Esophagus (tissue), 2 donors: Measurements from ENCODE around the gene NBAS. TPM values are rescaled to one million over a fixed set of nuclear protein-coding genes. Genes with fewer than 3 reads are reported as not detected.

Experiments used
- H3K27ac ChIP-seq, 2 donors: one replicate each; pipeline ENCODE4 v1.5.1; 2013; ENCODE audit warnings: low read depth in 2 of 2, mild to moderate bottlenecking in 2 of 2, inconsistent platforms in 1 of 2, low read length in 1 of 2, moderate library complexity in 1 of 2
- H3K27me3 ChIP-seq, 2 donors: one replicate each; pipeline ENCODE4 v1.6.1; 2013; ENCODE audit warnings: low read length in 2 of 2, control low read depth in 1 of 2, mild to moderate bottlenecking in 1 of 2; ENCODE audit not compliant: insufficient read depth in 2 of 2, control insufficient read depth in 1 of 2
- H3K36me3 ChIP-seq, 2 donors: one replicate each; pipeline ENCODE4 v1.6.1; 2013; ENCODE audit warnings: low read length in 1 of 2; ENCODE audit not compliant: control insufficient read depth in 2 of 2, insufficient read depth in 2 of 2
- H3K4me1 ChIP-seq, 2 donors: one replicate each; pipeline ENCODE4 v1.6.1; 2013; ENCODE audit warnings: low read length in 1 of 2; ENCODE audit not compliant: control insufficient read depth in 2 of 2, insufficient read depth in 2 of 2
- H3K4me3 ChIP-seq, 2 donors: one replicate each; pipeline ENCODE4 v1.5.1; 2013; ENCODE audit warnings: low read length in 2 of 2, mild to moderate bottlenecking in 2 of 2, low read depth in 1 of 2, moderate library complexity in 1 of 2
- H3K9me3 ChIP-seq, 2 donors: one replicate each; pipeline ENCODE4 v1.6.1; 2013; ENCODE audit warnings: mild to moderate bottlenecking in 2 of 2, low read depth in 1 of 2, low read length in 1 of 2, moderate library complexity in 1 of 2; ENCODE audit not compliant: control insufficient read depth in 2 of 2, insufficient read depth in 1 of 2
- WGBS, 2 donors: extraction: QIAGEN DNeasy Blood & Tissue Kit; methylation state at CpG; one replicate each; pipeline ENCODE4 v1.1.7; 2013; 5-methylcytosine and 5-hydroxymethylcytosine counted together
- polyA plus RNA-seq, 2 donors: library from polyadenylated mRNA; stranded (reverse); fragments of 200-250 nt; gene quantifications; one replicate each; pipeline ENCODE4 v1.2.3, GENCODE V29; 2013
- donor health status: healthy with polysubstance abuse.
- donor health status: Bipolar disorder and iron deficiency.

Gene NBAS
- polyA plus RNA-seq, 2 donors, result 13.8 to 15.0 TPM

GRCh38 chr2:15494877-15495276 lies 66.3 kb downstream of the NBAS start:
- WGBS, 2 donors, result 62 to 69% methylated on average over 5 of the region's 5 CpGs
- no peaks in the 10 kb centered on the region for H3K4me1 ChIP-seq
- H3K27ac ChIP-seq, result no peak overlapping the region
- H3K9me3 ChIP-seq, result no peaks in the 10 kb centered on the region
- H3K27me3 ChIP-seq, result no peaks in the 10 kb centered on the region
- H3K36me3 ChIP-seq, result no peaks in the 10 kb centered on the region
- H3K4me3 ChIP-seq, result no peak overlapping the region

DNA sequence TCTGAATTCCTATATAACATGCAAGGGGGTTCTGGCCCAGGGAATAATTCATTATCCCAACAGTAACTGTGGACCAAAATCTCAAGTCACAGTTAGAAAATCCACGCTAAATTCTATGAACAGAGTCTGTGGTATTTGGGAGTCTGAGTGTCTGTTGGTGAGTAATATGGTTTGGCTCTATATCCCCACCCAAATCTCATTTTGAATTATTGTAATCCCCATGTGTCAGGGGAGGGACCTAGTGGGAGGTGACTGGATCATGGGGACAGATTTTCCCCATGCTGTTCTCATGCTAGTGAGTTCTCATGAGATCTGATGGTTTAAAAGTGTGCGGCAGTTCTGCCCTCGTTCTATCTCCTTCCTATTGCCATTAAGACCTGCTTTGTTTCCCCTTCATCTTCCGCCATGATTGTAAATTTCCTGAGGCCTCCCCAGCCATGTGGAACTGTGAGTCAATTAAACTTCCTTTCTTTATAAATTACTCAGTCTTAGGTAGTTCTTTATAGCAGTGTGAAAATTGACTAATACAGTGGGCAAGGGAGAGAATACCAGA lies 68.3 kb downstream of the NBAS start:
- no peak overlapping the region for H3K27ac ChIP-seq
- H3K4me3 ChIP-seq, result no peak overlapping the region
- H3K4me1 ChIP-seq, result no peaks in the 10 kb centered on the region
- H3K27me3 ChIP-seq, result no peaks in the 10 kb centered on the region
- no peaks in the 10 kb centered on the region for H3K9me3 ChIP-seq
- no peaks in the 10 kb centered on the region for H3K36me3 ChIP-seq
- 91 to 97% methylated on average over 4 of the region's 4 CpGs for WGBS, 2 donors

- 98 to 99% methylated on average over 2 of the region's 2 CpGs for WGBS, 2 donors
- Histone ChIP-seq H3K4me1 (no peaks in the 10 kb centered on the region), H3K9me3 (no peaks in the 10 kb centered on the region), H3K4me3 (no peak overlapping the region), H3K36me3 (peaks cover 2 to 3% of the 10 kb centered on the region in 2 donors), H3K27ac (no peak overlapping the region), H3K27me3 (no peaks in the 10 kb centered on the region)
Measured at GRCh38 chr2:15486770-15487169, 74.4 kb downstream of the NBAS start.

- Histone ChIP-seq H3K36me3 (peaks cover 4 to 5% of the 10 kb centered on the region in 2 donors), H3K4me3 (no peak overlapping the region), H3K27ac (no peak overlapping the region), H3K4me1 (no peaks in the 10 kb centered on the region), H3K9me3 (no peaks in the 10 kb centered on the region), H3K27me3 (no peaks in the 10 kb centered on the region)
- 91 to 94% methylated on average over 5 of the region's 5 CpGs for WGBS, 2 donors
Measured at GRCh38 chr2:15485949-15486348, 75.2 kb downstream of the NBAS start.

DNA sequence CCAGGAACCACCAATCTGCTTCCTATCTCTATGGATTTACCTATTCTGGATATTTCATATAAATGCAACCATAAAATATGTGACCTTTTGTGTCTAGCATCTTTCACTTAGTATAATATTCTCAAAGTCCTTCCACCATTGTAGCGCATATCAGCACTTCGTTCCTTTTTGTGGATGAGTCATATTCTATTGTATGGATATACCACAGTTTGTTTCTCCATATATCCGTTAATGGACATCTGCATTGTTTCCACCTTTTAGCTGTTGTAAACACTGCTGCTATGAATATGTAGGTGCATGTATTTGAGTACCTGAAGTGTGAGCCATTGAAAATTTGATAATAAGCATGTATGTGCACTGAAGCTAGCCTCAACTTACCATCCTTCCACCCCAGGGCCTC lies 80.1 kb downstream of the NBAS start:
- no peaks in the 10 kb centered on the region for H3K27me3 ChIP-seq
- no peaks in the 10 kb centered on the region for H3K9me3 ChIP-seq
- no peak overlapping the region for H3K4me3 ChIP-seq
- 97 to 100% methylated on average over 3 of the region's 3 CpGs for WGBS, 2 donors
- peaks cover 2 to 4% of the 10 kb centered on the region in 2 donors for H3K36me3 ChIP-seq
- H3K27ac ChIP-seq, result no peak overlapping the region
- no peaks in the 10 kb centered on the region for H3K4me1 ChIP-seq

GRCh38 chr2:15480552-15480951 lies 80.6 kb downstream of the NBAS start:
- Histone ChIP-seq H3K27ac (no peak overlapping the region), H3K9me3 (no peaks in the 10 kb centered on the region), H3K4me3 (no peak overlapping the region), H3K36me3 (peaks cover 2% of the 10 kb centered on the region in 2 donors), H3K27me3 (no peaks in the 10 kb centered on the region), H3K4me1 (no peaks in the 10 kb centered on the region)

GRCh38 chr2:15472876-15473275 lies 88.3 kb downstream of the NBAS start:
- H3K36me3 ChIP-seq, result peaks cover 0 to 10% of the 10 kb centered on the region in 2 donors
- no peaks in the 10 kb centered on the region for H3K9me3 ChIP-seq
- H3K27me3 ChIP-seq, result no peaks in the 10 kb centered on the region
- no peak overlapping the region for H3K4me3 ChIP-seq
- no peak overlapping the region for H3K27ac ChIP-seq
- WGBS, 2 donors, result 84 to 90% methylated on average over 4 of the region's 4 CpGs
- no peaks in the 10 kb centered on the region for H3K4me1 ChIP-seq

GRCh38 chr2:15472133-15472532 lies 89.0 kb downstream of the NBAS start:
- WGBS, 2 donors, result 87 to 90% methylated on average over 3 of the region's 3 CpGs
- peaks cover 0 to 10% of the 10 kb centered on the region in 2 donors for H3K36me3 ChIP-seq

GRCh38 chr2:15471606-15472005 lies 89.5 kb downstream of the NBAS start:
- Histone ChIP-seq H3K9me3 (no peaks in the 10 kb centered on the region), H3K36me3 (peaks cover 0 to 10% of the 10 kb centered on the region in 2 donors), H3K4me1 (no peaks in the 10 kb centered on the region), H3K27me3 (no peaks in the 10 kb centered on the region), H3K27ac (no peak overlapping the region), H3K4me3 (no peak overlapping the region)
- 91 to 95% methylated on average over 2 of the region's 2 CpGs for WGBS, 2 donors

More at GRCh38 chr2:15472133-15472532, 89.0 kb downstream of the NBAS start:
- Histone ChIP-seq H3K27ac (no peak overlapping the region), H3K9me3 (no peaks in the 10 kb centered on the region), H3K4me1 (no peaks in the 10 kb centered on the region), H3K4me3 (no peak overlapping the region), H3K27me3 (no peaks in the 10 kb centered on the region)

DNA sequence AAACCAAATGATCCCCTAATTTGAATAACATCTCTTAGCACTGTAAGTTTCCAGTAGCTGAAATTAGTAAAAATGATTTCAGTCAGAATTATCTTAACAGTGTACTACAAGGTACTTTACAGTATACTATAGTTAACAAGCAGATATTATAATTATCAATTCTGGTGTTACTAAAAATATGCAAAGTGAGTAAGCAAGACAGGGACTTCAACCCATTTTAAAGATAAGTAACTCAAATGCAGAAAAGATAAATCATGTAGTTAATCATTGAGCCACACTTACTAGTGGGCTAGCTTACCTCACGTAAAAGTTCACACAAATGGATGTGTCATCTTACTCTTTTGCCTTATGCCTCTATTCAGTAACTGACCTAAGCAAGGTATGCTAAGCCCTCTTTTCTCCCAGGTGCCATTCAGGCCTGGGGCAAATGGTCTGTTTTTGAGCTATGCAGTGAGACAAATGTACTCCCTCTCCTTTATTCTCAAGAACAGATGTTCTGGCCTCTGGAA lies 101.0 kb downstream of the NBAS start:
- Histone ChIP-seq H3K27me3 (no peaks in the 10 kb centered on the region), H3K9me3 (no peaks in the 10 kb centered on the region), H3K4me1 (no peaks in the 10 kb centered on the region), H3K4me3 (no peak overlapping the region), H3K27ac (no peak overlapping the region), H3K36me3 (peaks cover 3 to 6% of the 10 kb centered on the region in 2 donors)
- 88 to 100% methylated on average over 1 of the region's 1 CpG for WGBS, 2 donors
